ENCODE data around the gene THG1L.

GRCh38 chr5:157770665-157771064 is 39.4 kb downstream of the THG1L start:
- TF ChIP-seq POLR2A (IDR thresholded peaks at IDR 0.05; ENCODE audit: low read length) (no peak), GATA1 (IDR thresholded peaks at IDR 0.05; ENCODE audit: low read depth, low read length) (no peak)
